ENCODE results near the gene MBD2.

MBD2 gene

DNA sequence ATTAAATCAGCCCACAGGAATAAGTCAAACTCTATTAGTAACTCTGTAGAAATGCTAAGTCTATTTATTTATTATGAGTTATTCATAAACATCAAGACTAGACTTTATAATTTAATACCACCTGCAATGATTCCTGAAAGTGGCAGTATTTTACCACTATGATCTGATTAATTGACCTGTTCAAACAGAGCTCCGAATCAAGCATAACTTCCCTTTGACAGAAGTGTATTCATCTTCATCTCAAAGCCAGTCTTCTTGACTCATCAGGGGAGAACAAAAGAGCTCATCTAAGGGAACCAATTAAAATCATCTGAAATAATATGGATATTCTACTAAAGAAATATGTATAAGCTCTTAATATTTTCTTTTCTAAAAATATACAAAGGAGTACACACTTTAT, 122.3 kb downstream of the MBD2 start:
- no peak for DNase-seq (ENCODE audit: low read depth)

Measured in stimulated activated CD8-positive, alpha-beta memory T cell treated with anti-CD3 and anti-CD28 coated beads, Interleukin-15, amount 100 ng/mL, for 1 hour (primary cell).